Esophagus muscularis mucosa (tissue), 3 donors: Measurements from ENCODE around the gene SUGP2.

Experiments
- CTCF ChIP-seq, 3 experiments: fragments of 200-600 bp in 2 of 3; fragments of 450-650 bp in 1 of 3; sonication (generic) in 2 of 3; IDR thresholded peaks; one replicate each; pipeline ENCODE4 v1.5.1; 2017 to 2019; ENCODE audit warnings: antibody characterized with exemption in 3 of 3, mild to moderate bottlenecking in 2 of 3, moderate library complexity in 1 of 3
- POLR2A ChIP-seq: fragments of 450-650 bp; IDR thresholded peaks from one replicate; pipeline ENCODE4 v1.6.1; 2017; ENCODE audit warnings: antibody characterized with exemption, moderate library complexity, mild to moderate bottlenecking, low read depth
- POLR2AphosphoS5 ChIP-seq, 2 donors: sonication (generic); formaldehyde crosslinking; IDR thresholded peaks; one replicate each; pipeline ENCODE4 v1.6.1; 2017; ENCODE audit warnings: antibody characterized with exemption in 2 of 2

- TF ChIP-seq CTCF (IDR thresholded peaks at IDR 0.05): no peak
- no peak for TF ChIP-seq POLR2A
- no peak for TF ChIP-seq POLR2AphosphoS5 (IDR thresholded peaks at IDR 0.05)
These were observed 34.2 kb upstream of the SUGP2 start for GRCh38 chr19:19067276-19068072.
